Aorta (tissue), 5 donors: ENCODE data around the gene TMEM273. TPM values are rescaled to one million over a fixed set of nuclear protein-coding genes. Genes with fewer than 3 reads are reported as not detected.

ENCODE experiments used
- ATAC-seq: fragments of 200-7000 bp; cut with Tn5 transposase; one replicate; pipeline ENCODE4 v1.9.1; 2022; ENCODE audit warnings: moderate library complexity; ENCODE audit not compliant: low FRiP score
- DNase-seq, 2 donors: peaks; one replicate each; pipeline ENCODE4 v3.0.0-alpha.2; 2020
- H3K27ac ChIP-seq, 2 donors: one replicate each; pipeline ENCODE4 v1.5.1; 2013; ENCODE audit warnings: low read length in 2 of 2, mild to moderate bottlenecking in 2 of 2, moderate library complexity in 2 of 2, control low read depth in 1 of 2, inconsistent platforms in 1 of 2, low read depth in 1 of 2
- H3K27me3 ChIP-seq, 2 donors: one replicate each; pipeline ENCODE4 v1.6.1; 2013; ENCODE audit warnings: control low read depth in 1 of 2, low read length in 1 of 2, mild to moderate bottlenecking in 1 of 2, moderate library complexity in 1 of 2; ENCODE audit not compliant: insufficient read depth in 2 of 2, control insufficient read depth in 1 of 2
- H3K36me3 ChIP-seq, 2 donors: one replicate each; pipeline ENCODE4 v1.6.1; 2013; ENCODE audit warnings: control low read depth in 1 of 2, low read length in 1 of 2, mild to moderate bottlenecking in 1 of 2; ENCODE audit not compliant: insufficient read depth in 2 of 2, control insufficient read depth in 1 of 2
- H3K4me1 ChIP-seq, 2 donors: one replicate each; pipeline ENCODE4 v1.6.1; 2013; ENCODE audit warnings: low read length in 2 of 2, control low read depth in 1 of 2, mild to moderate bottlenecking in 1 of 2, moderate library complexity in 1 of 2; ENCODE audit not compliant: insufficient read depth in 2 of 2, control insufficient read depth in 1 of 2
- H3K4me3 ChIP-seq, 2 donors: one replicate each; pipeline ENCODE4 v1.5.1; 2013; ENCODE audit warnings: low read length in 2 of 2, control low read depth in 1 of 2, mild to moderate bottlenecking in 1 of 2
- H3K9me3 ChIP-seq: one replicate; pipeline ENCODE4 v1.6.1; 2013; ENCODE audit warnings: mild to moderate bottlenecking, low read length; ENCODE audit not compliant: control insufficient read depth
- WGBS, 2 donors: extraction: QIAGEN DNeasy Blood & Tissue Kit; methylation state at CpG; one replicate each; pipeline ENCODE4 v1.1.7; 2013; 5-methylcytosine and 5-hydroxymethylcytosine counted together
- intact Hi-C, 2 donors: fragments of 100-400 bp; cut with DNase I; formaldehyde crosslinking; loops; one replicate each; pipeline versions ENCODE4 v1.14.2 to v1.15.0; 2022
- polyA plus RNA-seq, 2 donors: library from polyadenylated mRNA; stranded (reverse); fragments of 200-250 nt; gene quantifications; one replicate each; pipeline ENCODE4 v1.2.3, GENCODE V29; 2013
- total RNA-seq, 2 donors: library from RNA; stranded (reverse); fragmentation: NEBNext Ultra II Directional; extraction: Animal tissue kit (Norgen Biotek cat#: 25700); gene quantifications; one replicate each; pipeline ENCODE4 v1.2.1, GENCODE V29; 2021
- donor health status: healthy with polysubstance abuse.
- donor health status: Bipolar disorder and iron deficiency.
- donor health status: DM: no; HTN: no; CAD: no.
- donor health status: DM: no; HTN: no; CAD: no.
- donor health status: DM: yes; HTN: yes; CAD: no.

Gene TMEM273
- total and polyA plus RNA-seq, 4 donors: 3.1 to 44.7 (median 13.9) TPM

DNA sequence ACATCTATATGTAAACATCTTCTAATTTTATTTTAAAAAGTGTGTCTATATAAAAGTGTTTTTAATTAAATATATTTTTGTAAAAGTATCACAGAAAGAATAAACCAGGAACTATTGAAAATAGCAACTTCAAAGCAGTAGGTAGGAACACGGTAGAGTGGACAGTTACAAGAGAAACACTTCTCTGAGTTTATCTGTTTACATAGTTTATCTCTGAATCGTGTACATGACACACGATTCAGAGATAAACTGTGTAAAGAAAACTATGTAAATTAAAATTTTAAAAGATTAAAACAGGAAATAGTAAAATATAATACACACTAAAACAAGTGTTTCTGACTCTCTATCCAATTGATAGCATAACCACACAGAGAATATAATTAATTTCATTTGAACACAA lies 29.3 kb downstream of the TMEM273 start:
- Histone ChIP-seq H3K27me3 (no peaks in the 10 kb centered on the region), H3K27ac (no peak overlapping the region), H3K4me3 (no peak overlapping the region), H3K9me3 (no peaks in the 10 kb centered on the region), H3K36me3 (no peaks in the 10 kb centered on the region), H3K4me1 (no peaks in the 10 kb centered on the region)
- 61 to 62% methylated on average over 3 of the region's 3 CpGs for WGBS, 2 donors
- intact Hi-C loops: no loop called here
- no peak for DNase-seq
- ATAC-seq: no peak

DNA sequence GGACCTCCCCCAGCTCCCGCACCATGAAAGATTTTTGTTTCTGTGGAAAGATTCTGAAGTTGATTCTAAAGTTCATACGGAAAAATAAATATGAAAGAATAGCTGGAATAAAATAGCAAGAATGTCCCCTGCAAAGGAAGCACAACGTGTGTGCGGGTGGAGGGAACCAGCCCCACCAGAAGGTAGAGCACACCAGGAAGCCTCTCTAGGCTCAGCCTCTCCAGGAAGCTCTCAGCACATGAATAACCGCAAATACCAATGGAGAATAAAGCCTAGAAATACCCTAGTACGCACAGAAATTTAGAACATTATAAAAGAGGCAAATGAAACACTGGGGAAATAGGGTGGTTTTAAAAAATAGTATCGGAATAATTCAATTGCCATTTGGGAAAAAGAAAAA lies 29.8 kb downstream of the TMEM273 start:
- intact Hi-C loops: no loop called here
- H3K27me3 ChIP-seq: no peaks in the 10 kb centered on the region
- ATAC-seq (no peak), DNase-seq (no peak)
- 85% methylated on average over 7 of the region's 7 CpGs for WGBS, 2 donors
- H3K36me3 ChIP-seq: no peaks in the 10 kb centered on the region
- no peak overlapping the region for H3K4me3 ChIP-seq
- H3K4me1 ChIP-seq: no peaks in the 10 kb centered on the region
- H3K9me3 ChIP-seq: no peaks in the 10 kb centered on the region
- H3K27ac ChIP-seq: no peak overlapping the region

GRCh38 chr10:49157229-49157628 lies 31.0 kb downstream of the TMEM273 start:
- no peak overlapping the region for H3K27ac ChIP-seq
- ATAC-seq (no peak), DNase-seq (no peak)
- 91 to 93% methylated on average over 3 of the region's 3 CpGs for WGBS, 2 donors
- no peaks in the 10 kb centered on the region for H3K27me3 ChIP-seq
- no peaks in the 10 kb centered on the region for H3K4me1 ChIP-seq
- no peak overlapping the region for H3K4me3 ChIP-seq
- intact Hi-C loops: no loop called here
- H3K9me3 ChIP-seq: no peaks in the 10 kb centered on the region
- H3K36me3 ChIP-seq: no peaks in the 10 kb centered on the region

DNA sequence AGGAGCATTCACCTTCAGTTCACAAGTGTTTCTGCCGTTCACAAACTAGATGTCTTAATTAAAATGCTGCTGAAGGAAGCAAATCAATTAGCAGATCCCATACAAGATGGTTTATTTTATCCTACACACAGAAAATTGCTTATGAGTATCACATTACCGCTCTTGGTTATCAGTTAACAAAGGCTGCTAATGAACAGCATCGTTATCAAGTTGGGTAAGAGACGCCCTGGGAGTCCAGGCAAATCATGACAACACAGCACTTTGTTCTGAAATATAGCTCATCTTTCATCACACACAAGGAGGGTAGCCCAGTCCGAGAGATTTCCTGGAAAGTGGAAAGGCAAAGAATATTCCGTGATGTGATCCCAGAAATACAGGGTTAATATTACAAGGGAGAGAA lies 33.5 kb downstream of the TMEM273 start:
- Histone ChIP-seq H3K4me3 (no peak overlapping the region), H3K4me1 (no peaks in the 10 kb centered on the region), H3K27me3 (no peaks in the 10 kb centered on the region), H3K9me3 (no peaks in the 10 kb centered on the region), H3K27ac (no peak overlapping the region), H3K36me3 (no peaks in the 10 kb centered on the region)
- intact Hi-C loops: no loop called here
- WGBS, 2 donors: 94 to 98% methylated on average over 6 of the region's 6 CpGs
- ATAC-seq (no peak), DNase-seq (no peak)

DNA sequence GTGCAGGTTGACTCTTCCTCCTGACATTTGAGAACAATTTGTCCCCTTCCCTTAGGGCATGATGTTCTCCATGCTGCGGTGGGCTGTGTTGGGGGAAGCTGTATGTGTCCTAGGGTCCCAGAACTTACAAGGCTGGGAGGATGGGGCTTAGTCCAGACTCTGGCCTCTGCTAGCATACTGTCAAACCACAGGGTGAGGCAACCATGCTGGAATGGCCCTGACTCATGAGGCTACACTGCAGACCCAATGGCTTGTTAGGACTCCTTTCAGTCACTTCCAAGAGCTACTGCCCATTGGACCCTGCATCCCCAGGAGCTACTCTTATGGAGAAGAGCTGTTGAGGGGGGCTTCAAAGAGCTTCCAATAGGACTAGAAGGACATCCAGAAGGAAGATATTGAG lies 34.2 kb downstream of the TMEM273 start:
- Histone ChIP-seq H3K4me1 (no peaks in the 10 kb centered on the region), H3K9me3 (no peaks in the 10 kb centered on the region), H3K4me3 (no peak overlapping the region), H3K27me3 (no peaks in the 10 kb centered on the region), H3K27ac (no peak overlapping the region), H3K36me3 (no peaks in the 10 kb centered on the region)
- 92 to 94% methylated on average over 1 of the region's 1 CpG for WGBS, 2 donors
- intact Hi-C loops: no loop called here
- ATAC-seq (no peak), DNase-seq (no peak)

- no peaks in the 10 kb centered on the region for H3K9me3 ChIP-seq
- no peak overlapping the region for H3K27ac ChIP-seq
- DNase-seq: no peak
- H3K36me3 ChIP-seq: no peaks in the 10 kb centered on the region
- H3K27me3 ChIP-seq: no peaks in the 10 kb centered on the region
- WGBS, 2 donors: 59 to 73% methylated on average over 4 of the region's 4 CpGs
- no peaks in the 10 kb centered on the region for H3K4me1 ChIP-seq
- H3K4me3 ChIP-seq: no peak overlapping the region
- intact Hi-C loops: no loop called here
- no peak for ATAC-seq
Observed at GRCh38 chr10:49153115-49153514, 35.1 kb downstream of the TMEM273 start.

DNA sequence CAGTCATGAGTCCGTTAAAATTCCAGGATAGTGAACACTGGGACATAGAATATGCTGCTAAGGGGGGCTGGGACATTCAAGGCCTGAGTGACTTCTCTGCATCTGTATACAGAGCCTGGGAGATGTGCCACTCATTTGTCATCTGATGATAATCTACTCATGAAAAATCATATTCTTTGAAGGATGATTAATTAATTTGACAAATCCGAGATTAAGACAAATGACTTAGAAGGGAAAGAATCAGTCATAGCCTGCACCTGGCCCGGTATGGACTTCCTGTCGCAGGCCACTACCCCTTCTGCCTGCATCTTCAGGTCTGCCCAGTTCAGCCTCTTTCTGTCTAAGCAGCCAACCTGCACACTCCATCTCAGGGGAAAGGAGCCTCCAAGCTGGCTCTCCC lies 35.5 kb downstream of the TMEM273 start:
- intact Hi-C loops: no loop called here
- Histone ChIP-seq H3K9me3 (no peaks in the 10 kb centered on the region), H3K36me3 (no peaks in the 10 kb centered on the region), H3K27me3 (no peaks in the 10 kb centered on the region), H3K4me1 (no peaks in the 10 kb centered on the region), H3K27ac (no peak overlapping the region), H3K4me3 (no peak overlapping the region)
- DNase-seq (no peak), ATAC-seq (no peak)
- 87 to 91% methylated on average over 4 of the region's 4 CpGs for WGBS, 2 donors

GRCh38 chr10:49152037-49152436 lies 36.2 kb downstream of the TMEM273 start:
- no peak overlapping the region for H3K4me3 ChIP-seq
- no peak overlapping the region for H3K27ac ChIP-seq
- intact Hi-C loops: no loop called here
- no peaks in the 10 kb centered on the region for H3K4me1 ChIP-seq
- no peaks in the 10 kb centered on the region for H3K36me3 ChIP-seq
- WGBS, 2 donors: 96% methylated on average over 4 of the region's 4 CpGs
- H3K27me3 ChIP-seq: no peaks in the 10 kb centered on the region
- ATAC-seq (no peak), DNase-seq (no peak)
- H3K9me3 ChIP-seq: no peaks in the 10 kb centered on the region

GRCh38 chr10:49151481-49151880 lies 36.7 kb downstream of the TMEM273 start:
- Histone ChIP-seq H3K27me3 (no peaks in the 10 kb centered on the region), H3K9me3 (no peaks in the 10 kb centered on the region), H3K36me3 (no peaks in the 10 kb centered on the region), H3K4me1 (no peaks in the 10 kb centered on the region), H3K27ac (no peak overlapping the region), H3K4me3 (no peak overlapping the region)
- DNase-seq: no peak
- WGBS, 2 donors: 92% methylated on average over 1 of the region's 1 CpG
- no peak for ATAC-seq
- intact Hi-C loops: no loop called here
